ENCODE data around the gene NR1D1.

- no peak for TF ChIP-seq GATA2 (IDR thresholded peaks at IDR 0.05; ENCODE audit: low read depth, low read length)
- no peak for TF ChIP-seq GATA3 (IDR thresholded peaks at IDR 0.05; ENCODE audit: low read depth, low read length)
Measured at GRCh38 chr17:40069751-40070708, 30.4 kb downstream of the NR1D1 start.

Data from SH-SY5Y (cell line).